ENCODE results near the gene CLASP1.

Gene CLASP1

DNA sequence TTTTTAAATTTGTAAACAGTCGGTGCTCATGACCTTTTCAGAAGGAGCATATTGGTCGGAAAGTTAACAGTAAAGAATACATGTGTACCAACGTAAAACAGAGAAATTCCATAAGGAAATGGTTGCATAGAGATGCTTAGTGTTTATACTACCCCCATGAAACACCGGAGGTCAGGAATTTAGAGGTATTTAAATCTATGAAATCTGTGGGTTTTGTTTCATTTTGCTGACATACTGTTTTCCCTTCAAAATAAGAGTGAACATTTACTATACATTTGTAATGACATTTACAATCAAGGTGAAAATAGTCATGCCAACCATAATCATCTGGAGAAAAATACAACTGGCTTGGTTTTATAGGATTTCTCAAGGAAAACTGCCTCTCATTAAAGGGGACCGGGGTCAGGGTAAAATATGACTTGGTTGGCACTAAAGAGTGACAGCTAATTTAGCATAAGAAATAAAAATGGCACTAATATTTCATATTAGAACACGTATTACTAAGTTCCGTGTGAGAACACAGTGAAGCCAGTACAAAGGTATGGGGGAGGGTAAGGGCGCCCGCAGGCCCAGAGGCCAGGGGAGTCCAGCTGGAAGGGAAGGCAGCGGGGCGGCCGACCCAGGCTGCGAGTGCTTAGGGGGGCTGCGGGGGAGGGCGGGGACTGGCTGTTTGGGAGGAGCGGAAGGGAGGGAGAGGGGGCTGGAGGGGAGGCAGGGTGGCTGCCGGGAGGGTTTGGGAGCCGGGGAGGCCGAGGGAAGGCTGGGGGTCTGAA, 119.6 kb downstream of the CLASP1 start:
- TF ChIP-seq, protein P1, sequence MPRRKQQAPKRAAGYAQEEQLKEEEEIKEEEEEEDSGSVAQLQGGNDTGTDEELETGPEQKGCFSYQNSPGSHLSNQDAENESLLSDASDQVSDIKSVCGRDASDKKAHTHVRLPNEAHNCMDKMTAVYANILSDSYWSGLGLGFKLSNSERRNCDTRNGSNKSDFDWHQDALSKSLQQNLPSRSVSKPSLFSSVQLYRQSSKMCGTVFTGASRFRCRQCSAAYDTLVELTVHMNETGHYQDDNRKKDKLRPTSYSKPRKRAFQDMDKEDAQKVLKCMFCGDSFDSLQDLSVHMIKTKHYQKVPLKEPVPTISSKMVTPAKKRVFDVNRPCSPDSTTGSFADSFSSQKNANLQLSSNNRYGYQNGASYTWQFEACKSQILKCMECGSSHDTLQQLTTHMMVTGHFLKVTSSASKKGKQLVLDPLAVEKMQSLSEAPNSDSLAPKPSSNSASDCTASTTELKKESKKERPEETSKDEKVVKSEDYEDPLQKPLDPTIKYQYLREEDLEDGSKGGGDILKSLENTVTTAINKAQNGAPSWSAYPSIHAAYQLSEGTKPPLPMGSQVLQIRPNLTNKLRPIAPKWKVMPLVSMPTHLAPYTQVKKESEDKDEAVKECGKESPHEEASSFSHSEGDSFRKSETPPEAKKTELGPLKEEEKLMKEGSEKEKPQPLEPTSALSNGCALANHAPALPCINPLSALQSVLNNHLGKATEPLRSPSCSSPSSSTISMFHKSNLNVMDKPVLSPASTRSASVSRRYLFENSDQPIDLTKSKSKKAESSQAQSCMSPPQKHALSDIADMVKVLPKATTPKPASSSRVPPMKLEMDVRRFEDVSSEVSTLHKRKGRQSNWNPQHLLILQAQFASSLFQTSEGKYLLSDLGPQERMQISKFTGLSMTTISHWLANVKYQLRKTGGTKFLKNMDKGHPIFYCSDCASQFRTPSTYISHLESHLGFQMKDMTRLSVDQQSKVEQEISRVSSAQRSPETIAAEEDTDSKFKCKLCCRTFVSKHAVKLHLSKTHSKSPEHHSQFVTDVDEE (CRISPR knock-in tag; IDR thresholded peaks at IDR 0.05), result no peak
- TF ChIP-seq ISL1 (CRISPR knock-in tag; IDR thresholded peaks at IDR 0.05) (no peak), GLIS3 (CRISPR knock-in tag; IDR thresholded peaks at IDR 0.05) (no peak), ZFP3 (CRISPR knock-in tag; IDR thresholded peaks at IDR 0.05) (no peak), TOX (CRISPR knock-in tag; IDR thresholded peaks at IDR 0.05; ENCODE audit: borderline replicate concordance) (no peak), OSR1 (CRISPR knock-in tag; IDR thresholded peaks at IDR 0.05) (no peak), CSDC2 (CRISPR knock-in tag; IDR thresholded peaks at IDR 0.05) (no peak), ESRRG (CRISPR knock-in tag; IDR thresholded peaks at IDR 0.05) (no peak), ZNF70 (CRISPR knock-in tag; IDR thresholded peaks at IDR 0.05) (no peak), BACH2 (CRISPR knock-in tag; IDR thresholded peaks at IDR 0.05; ENCODE audit: borderline replicate concordance) (no peak), SNAI2 (CRISPR knock-in tag; IDR thresholded peaks at IDR 0.05) (no peak), PPARA (CRISPR knock-in tag; IDR thresholded peaks at IDR 0.05; ENCODE audit: borderline replicate concordance) (no peak), TCF4 (CRISPR knock-in tag; IDR thresholded peaks at IDR 0.05; ENCODE audit: borderline replicate concordance) (no peak), RARB (CRISPR knock-in tag; IDR thresholded peaks at IDR 0.05) (no peak), ZNF8 (CRISPR knock-in tag; IDR thresholded peaks at IDR 0.05) (no peak)
- TF ChIP-seq, protein P2, sequence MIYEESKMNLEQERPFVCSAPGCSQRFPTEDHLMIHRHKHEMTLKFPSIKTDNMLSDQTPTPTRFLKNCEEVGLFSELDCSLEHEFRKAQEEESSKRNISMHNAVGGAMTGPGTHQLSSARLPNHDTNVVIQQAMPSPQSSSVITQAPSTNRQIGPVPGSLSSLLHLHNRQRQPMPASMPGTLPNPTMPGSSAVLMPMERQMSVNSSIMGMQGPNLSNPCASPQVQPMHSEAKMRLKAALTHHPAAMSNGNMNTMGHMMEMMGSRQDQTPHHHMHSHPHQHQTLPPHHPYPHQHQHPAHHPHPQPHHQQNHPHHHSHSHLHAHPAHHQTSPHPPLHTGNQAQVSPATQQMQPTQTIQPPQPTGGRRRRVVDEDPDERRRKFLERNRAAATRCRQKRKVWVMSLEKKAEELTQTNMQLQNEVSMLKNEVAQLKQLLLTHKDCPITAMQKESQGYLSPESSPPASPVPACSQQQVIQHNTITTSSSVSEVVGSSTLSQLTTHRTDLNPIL (CRISPR knock-in tag; IDR thresholded peaks at IDR 0.05; ENCODE audit: low read depth), result no peak
- TF ChIP-seq, protein P3, sequence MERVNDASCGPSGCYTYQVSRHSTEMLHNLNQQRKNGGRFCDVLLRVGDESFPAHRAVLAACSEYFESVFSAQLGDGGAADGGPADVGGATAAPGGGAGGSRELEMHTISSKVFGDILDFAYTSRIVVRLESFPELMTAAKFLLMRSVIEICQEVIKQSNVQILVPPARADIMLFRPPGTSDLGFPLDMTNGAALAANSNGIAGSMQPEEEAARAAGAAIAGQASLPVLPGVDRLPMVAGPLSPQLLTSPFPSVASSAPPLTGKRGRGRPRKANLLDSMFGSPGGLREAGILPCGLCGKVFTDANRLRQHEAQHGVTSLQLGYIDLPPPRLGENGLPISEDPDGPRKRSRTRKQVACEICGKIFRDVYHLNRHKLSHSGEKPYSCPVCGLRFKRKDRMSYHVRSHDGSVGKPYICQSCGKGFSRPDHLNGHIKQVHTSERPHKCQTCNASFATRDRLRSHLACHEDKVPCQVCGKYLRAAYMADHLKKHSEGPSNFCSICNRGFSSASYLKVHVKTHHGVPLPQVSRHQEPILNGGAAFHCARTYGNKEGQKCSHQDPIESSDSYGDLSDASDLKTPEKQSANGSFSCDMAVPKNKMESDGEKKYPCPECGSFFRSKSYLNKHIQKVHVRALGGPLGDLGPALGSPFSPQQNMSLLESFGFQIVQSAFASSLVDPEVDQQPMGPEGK (CRISPR knock-in tag; IDR thresholded peaks at IDR 0.05; ENCODE audit: borderline replicate concordance), result no peak
- TF ChIP-seq, protein P4, sequence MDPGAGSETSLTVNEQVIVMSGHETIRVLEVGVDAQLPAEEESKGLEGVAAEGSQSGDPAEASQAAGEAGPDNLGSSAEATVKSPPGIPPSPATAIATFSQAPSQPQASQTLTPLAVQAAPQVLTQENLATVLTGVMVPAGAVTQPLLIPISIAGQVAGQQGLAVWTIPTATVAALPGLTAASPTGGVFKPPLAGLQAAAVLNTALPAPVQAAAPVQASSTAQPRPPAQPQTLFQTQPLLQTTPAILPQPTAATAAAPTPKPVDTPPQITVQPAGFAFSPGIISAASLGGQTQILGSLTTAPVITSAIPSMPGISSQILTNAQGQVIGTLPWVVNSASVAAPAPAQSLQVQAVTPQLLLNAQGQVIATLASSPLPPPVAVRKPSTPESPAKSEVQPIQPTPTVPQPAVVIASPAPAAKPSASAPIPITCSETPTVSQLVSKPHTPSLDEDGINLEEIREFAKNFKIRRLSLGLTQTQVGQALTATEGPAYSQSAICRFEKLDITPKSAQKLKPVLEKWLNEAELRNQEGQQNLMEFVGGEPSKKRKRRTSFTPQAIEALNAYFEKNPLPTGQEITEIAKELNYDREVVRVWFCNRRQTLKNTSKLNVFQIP (CRISPR knock-in tag; IDR thresholded peaks at IDR 0.05; ENCODE audit: borderline replicate concordance, low read depth), result no peak
- peak; percentile 53 for ATAC-seq

DNA sequence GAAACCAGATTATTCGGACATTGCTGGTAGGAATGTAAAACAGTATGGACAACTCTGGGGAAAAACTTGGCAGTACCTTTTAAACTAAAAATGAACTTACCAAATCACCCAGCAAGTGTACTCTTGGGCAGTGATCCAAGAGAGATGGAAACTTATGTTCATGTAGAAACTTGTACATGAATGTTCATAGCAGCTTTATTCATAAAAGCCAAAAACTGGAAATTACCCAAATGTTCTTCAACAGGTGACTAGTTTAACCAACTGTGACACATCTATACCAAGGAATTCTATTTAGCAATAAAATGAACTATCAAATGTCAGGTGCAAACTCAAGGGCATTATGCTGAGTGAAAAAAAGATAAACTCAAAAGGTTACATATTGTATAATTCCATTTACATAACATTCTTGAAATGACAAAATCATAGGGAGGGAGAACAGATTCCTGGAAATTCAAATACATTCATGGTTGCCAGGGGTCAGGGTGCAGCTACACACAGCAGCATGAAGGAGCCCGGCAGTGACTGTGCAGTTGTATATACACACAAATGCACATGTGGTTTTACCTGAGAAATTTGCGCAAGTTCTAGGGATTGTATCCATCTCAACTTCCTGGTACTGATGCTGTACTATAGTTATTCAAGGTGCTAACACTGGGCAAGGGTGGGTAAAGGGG, 122.1 kb downstream of the CLASP1 start:
- ATAC-seq, result no peak
- TF ChIP-seq RARB (CRISPR knock-in tag; IDR thresholded peaks at IDR 0.05) (no peak), OSR1 (CRISPR knock-in tag; IDR thresholded peaks at IDR 0.05) (no peak), SNAI2 (CRISPR knock-in tag; IDR thresholded peaks at IDR 0.05) (no peak), GLIS3 (CRISPR knock-in tag; IDR thresholded peaks at IDR 0.05) (no peak), ZNF70 (CRISPR knock-in tag; IDR thresholded peaks at IDR 0.05) (no peak), ESRRG (CRISPR knock-in tag; IDR thresholded peaks at IDR 0.05) (no peak), ZNF565 (CRISPR knock-in tag; conservative IDR thresholded peaks at IDR 0.05; ENCODE audit: low read depth) (no peak), ISL1 (CRISPR knock-in tag; IDR thresholded peaks at IDR 0.05) (no peak), ZC3H10 (CRISPR knock-in tag; IDR thresholded peaks at IDR 0.05) (no peak), ZFP30 (CRISPR knock-in tag; IDR thresholded peaks at IDR 0.05) (no peak), CSDC2 (CRISPR knock-in tag; IDR thresholded peaks at IDR 0.05) (no peak), ZNF8 (CRISPR knock-in tag; IDR thresholded peaks at IDR 0.05) (no peak), BACH2 (CRISPR knock-in tag; IDR thresholded peaks at IDR 0.05; ENCODE audit: borderline replicate concordance) (no peak), TCF4 (CRISPR knock-in tag; IDR thresholded peaks at IDR 0.05; ENCODE audit: borderline replicate concordance) (no peak)
- TF ChIP-seq, protein P1 (CRISPR knock-in tag; IDR thresholded peaks at IDR 0.05), result no peak
- TF ChIP-seq, protein P5, sequence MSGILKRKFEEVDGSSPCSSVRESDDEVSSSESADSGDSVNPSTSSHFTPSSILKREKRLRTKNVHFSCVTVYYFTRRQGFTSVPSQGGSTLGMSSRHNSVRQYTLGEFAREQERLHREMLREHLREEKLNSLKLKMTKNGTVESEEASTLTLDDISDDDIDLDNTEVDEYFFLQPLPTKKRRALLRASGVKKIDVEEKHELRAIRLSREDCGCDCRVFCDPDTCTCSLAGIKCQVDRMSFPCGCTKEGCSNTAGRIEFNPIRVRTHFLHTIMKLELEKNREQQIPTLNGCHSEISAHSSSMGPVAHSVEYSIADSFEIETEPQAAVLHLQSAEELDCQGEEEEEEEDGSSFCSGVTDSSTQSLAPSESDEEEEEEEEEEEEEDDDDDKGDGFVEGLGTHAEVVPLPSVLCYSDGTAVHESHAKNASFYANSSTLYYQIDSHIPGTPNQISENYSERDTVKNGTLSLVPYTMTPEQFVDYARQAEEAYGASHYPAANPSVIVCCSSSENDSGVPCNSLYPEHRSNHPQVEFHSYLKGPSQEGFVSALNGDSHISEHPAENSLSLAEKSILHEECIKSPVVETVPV (CRISPR knock-in tag; IDR thresholded peaks at IDR 0.05), result no peak
- TF ChIP-seq, protein P4 (CRISPR knock-in tag; IDR thresholded peaks at IDR 0.05; ENCODE audit: borderline replicate concordance, low read depth), result no peak

Measured in SK-N-SH treated with all-trans-retinoic acid at 6 μM for 48 hours (cell line).